NOMO-1 (cell line): ENCODE results near the gene TSSK2.

Source experiments
- DNase-seq, 2 experiments: peaks; one replicate each; lab custom pipeline; 2025; ENCODE audit not compliant: unreplicated experiment in 2 of 2; lab: John Stamatoyannopoulos, UW

The TSSK2 gene

DNA sequence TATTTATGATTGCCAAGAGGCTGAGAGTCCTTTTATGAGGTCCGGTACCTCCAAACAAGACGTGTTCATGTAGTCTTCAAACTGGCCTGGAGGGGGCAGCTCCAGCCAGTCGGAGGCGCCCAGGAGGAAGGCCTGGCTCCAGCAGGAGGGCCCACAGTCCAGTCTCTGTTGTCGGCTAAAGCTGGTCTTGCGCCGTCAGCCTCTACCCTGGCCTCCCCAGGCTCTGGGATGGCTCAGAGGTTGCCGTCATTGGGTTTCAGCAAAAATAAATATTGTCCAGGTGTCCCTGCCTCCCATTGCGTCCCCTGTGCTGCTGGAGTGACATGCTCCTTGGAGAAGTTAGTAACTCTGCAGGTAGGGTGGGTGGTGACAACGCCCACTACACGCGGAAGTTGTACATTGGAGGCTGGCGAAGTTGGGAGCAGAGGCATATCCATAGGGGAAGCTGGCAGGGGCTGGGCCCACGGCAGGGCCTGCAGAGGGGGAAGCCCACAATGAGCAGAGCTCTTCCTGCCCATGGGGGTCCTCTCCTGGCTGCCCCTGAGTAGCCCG is 48.5 kb downstream of the TSSK2 start:
- peak; percentile 67 to 71 for DNase-seq

DNA sequence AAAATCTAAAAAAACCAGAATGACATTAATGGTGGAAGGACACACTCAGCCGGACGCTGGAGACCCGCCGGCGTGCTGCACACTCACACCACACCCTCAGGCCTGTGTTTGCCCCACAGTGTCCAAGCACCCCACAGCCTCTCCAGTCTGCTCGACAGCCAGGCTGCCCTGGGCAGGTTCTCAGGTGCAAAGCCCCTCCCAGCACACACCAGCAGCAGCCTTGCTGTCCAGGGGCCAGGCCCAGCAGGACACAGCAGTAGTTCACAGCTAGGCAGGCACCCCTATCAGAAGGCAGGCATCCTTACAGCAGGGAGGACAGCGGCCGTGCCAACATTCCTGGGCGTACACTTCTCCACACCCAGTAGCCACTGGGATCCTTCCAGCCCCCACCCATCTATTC is 49.1 kb downstream of the TSSK2 start:
- DNase-seq: no peak

DNA sequence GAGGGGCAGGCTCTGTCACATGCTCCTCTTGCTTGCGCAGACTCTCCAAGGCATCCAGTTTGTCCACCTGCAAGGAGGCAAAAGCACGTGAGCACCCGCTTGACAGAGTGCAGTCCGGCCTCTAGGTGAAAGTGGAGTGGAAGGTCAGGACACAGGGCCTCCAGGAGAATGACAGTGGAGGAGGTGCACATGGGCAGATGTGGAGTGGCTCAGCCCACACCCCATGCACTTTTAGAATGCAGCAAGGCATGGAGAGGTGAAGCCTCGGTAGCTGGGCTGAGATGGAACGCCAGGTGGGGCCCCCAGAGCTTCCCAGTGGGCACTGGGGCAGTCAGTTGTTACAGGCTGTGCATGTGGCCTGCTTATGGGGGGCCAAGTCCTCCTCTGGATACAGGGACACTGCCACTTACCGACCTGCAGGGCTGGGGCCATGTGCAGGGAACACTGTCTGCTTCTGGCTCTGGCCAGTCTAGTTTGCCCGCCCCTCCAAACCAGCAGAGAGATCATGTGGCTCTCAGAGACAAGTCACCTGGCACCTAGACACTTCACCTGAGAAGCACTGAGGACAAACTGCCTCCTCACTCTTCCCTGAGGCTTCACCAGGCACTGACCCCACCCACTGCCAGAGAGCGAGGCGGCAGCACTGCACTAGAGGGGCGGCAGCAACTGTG is 49.8 kb downstream of the TSSK2 start:
- no peak for DNase-seq

DNA sequence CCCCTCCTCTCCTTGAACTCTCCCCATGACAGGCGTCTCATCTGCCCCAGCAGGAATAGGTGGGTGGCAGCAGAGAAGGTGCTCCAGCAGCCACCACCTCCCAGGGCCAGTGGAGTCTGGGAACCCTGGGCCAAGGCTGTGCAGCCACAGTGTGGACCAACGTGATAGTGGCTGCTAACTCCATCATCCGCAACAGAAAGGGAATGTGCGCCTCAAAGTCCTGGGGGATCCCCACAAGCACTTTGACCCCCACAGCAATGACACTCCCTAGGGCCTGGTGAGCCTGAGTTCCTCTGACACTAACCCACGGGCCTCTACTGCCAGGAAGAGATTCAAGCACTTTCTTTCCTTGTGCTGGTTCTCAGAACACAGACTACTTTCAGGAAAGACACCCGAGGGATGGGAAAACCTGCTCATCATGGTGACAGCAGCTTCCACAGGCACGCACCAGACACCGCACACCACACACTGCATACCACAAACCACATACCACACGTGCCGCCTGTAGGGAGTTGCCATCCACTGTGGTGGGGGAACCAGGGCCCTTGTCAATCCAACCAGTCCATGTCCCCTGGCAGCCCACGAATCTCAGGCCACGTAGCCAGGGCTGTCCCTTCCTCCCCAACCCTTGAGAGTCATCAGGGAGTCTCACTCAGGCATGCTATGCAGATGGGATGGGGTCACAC is 50.8 kb downstream of the TSSK2 start:
- no peak for DNase-seq
